RCC 7860 (cell line): ENCODE results near the gene VWA8.
"Not testable (repeated sequence)": the region's sequence is repeated elsewhere in the genome, so short reads cannot be mapped to it uniquely, and the experiment has no call there.

Experiments used
- DNase-seq: peaks from one replicate; pipeline ENCODE4 v3.0.0-alpha.2; 2015; ENCODE audit warnings: low spot score
- FAIRE-seq: peaks from 2 replicates; lab custom pipeline; 2012; peaks lifted over from hg19 to GRCh38; lab: Jason Lieb, UNC

Gene VWA8

GRCh38 chr13:41930154-41930553, 30.8 kb downstream of the VWA8 start:
- FAIRE-seq (no peak), DNase-seq (no peak)

DNA sequence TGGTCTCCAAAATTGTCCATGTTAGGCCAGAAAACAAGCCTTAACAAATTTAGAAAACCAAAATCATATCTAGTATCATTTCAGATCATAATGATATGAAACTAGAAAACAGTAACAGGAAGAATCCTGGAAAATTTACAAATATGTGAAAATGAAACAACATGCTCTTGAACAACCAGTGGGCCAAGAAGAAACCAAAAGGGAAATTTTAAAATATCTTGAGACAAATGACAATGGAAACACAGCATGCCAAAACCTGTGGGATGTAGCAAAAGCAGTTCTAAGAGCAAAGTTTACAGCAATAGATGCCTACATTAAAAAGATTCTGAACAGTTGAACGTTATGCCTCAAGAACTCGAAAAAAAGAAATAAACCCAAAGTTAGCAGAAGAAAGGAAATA, 32.6 kb downstream of the VWA8 start:
- DNase-seq = no peak
- no peak for FAIRE-seq

DNA sequence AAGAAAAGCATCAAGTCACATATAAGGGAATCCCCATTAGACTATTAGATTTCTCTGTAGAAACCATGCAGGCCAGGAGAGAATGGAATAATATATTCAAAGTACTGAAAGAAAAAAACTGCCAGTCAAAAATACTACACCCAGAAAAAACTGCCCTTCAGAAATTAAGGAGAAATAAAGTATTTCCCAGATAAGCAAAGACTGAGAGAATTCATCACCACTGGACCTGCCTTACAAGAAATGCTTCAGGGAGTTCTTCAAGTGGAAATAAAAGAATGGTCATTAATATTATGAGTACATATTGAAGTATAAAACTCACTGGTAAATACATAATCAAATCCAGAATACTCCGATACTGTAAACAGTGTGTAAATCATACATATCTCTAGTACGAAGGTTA, 35.9 kb downstream of the VWA8 start:
- DNase-seq (no peak), FAIRE-seq (no peak)

DNA sequence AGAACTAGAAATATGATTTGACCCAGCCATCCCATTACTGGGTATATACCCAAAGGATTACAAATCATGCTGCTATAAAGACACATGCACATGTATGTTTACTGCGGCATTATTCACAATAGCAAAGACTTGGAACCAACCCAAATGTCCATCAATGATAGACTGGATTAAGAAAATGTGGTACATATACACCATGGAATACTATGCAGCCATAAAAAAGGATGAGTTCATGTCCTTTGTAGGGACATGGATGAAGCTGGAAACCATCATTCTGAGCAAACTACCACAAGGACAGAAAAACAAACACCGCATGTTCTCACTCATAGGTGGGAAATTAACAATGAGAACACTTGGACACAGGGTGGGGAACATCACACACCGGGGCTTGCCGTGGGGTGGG, 38.0 kb downstream of the VWA8 start:
- DNase-seq, FAIRE-seq: not testable (repeated sequence)

GRCh38 chr13:41919741-41920487, 41.0 kb downstream of the VWA8 start:
- FAIRE-seq = no peak

DNA sequence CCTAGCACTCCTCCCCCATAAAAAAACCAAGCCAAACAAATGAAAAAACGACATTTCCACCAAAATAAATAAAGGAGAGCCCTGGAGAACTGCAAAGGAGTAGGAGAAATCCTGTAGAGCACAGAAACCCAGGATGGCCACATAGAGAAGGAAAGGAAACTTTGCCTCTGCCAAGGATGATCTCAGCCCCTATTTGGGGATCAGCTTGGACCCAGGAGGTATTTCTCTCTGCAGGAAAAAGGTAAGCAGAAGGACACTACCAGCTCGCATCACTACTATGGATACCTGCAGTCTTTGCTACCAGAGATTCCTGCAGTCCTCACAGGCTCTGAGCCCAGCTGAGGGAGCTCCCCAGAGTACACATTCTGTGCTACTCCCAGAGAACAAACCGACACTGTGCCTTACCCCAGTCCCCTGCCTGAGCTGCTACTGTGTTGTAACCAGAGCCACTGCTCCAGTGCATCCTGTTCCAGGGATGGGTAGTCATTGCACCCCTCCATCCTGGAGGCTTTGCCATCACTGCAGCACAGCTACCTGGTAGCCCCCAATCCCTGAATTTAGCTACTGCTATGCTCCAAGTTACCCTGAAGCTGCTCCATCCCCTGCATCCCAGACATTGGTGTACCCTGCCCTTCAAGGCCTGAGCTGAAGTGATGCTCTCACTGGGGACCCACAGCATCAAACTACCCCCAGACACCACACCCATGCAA, 41.7 kb downstream of the VWA8 start:
- FAIRE-seq (no peak), DNase-seq (no peak)

More at GRCh38 chr13:41919741-41920487, 41.0 kb downstream of the VWA8 start:
- DNase-seq = no peak

- FAIRE-seq = no peak
- DNase-seq = no peak
These were observed 43.3 kb downstream of the VWA8 start for GRCh38 chr13:41917641-41918040.

DNA sequence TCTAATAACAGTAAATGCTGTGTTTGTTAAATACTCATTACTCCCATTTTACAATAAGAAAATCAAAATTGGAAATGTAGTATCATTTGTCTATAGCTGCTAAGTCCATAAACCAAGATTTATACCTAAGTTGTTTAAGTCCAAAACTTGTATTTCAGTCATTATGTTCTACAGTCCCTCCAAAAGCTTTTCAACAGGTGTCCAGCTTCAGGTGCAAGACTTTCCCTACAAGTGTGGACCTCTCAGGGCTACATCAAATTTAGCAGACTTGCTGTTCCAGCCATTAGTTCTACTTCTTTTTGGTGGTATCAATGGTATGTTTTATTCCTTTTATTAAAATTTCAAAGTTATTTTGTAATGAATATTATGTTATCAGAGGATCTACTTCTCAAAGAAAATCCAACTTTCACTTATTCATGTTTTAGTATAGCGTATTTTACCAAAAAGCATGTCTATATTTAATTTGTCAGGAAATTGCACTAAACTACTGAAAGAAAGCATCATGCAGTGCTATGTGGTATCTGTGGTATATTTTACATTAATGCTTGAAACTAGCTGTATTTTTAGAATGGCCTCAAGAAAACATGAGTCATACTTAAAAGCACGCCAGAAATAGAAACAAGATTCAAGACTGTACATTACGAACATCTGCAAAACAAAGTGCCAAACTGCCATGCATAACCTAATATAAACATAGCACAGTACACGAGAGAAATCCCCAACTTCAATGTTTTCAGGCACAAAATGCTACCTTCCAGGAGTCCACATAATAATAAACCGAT, 44.5 kb downstream of the VWA8 start:
- DNase-seq = peak; percentile 40
- FAIRE-seq = peak; percentile 82

DNA sequence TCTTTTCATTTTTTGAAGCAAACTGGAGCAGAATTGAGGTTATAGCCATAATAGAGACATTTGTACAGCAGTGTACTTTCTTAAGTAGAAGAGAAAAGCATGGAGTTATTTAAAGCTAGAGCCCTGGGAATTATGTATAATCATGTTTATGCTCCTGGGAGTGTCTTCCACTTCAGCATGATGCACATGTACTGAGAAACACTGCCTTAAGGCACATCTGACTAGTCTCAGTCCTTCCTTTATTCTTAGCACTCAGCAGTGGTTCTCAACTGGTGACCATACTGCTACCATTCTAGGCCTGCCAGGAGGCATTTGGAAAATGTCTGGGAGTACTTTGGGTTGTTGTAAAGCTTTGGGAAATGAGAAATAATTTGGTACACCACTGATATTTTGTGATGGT, 45.8 kb downstream of the VWA8 start:
- DNase-seq = no peak
- FAIRE-seq = no peak

- no peak for DNase-seq
- no peak for FAIRE-seq
These were observed 46.4 kb downstream of the VWA8 start for GRCh38 chr13:41914552-41914951.

GRCh38 chr13:41909506-41909905, 51.4 kb downstream of the VWA8 start:
- DNase-seq (no peak), FAIRE-seq (no peak)

GRCh38 chr13:41905600-41906254, 55.2 kb downstream of the VWA8 start:
- FAIRE-seq (peak; percentile 70), DNase-seq (peak; percentile 34)

DNA sequence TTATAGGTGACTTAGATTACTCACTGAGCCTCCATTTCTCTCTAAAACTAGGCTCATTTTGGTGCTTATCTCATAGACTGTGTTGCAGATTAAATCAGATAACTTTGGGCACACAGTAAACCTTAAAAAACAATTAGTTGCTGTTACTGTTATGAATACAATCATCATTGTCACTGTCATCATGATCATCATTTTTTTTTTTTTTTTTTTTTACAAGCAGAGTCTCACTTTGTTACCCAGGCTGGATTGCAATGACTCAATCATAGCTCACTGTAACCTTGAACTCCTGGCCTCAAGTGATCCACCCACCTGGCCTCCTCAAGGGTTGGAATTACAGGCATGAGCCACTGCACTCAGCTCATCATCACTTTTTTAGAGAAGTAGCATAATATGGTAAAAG, 60.0 kb downstream of the VWA8 start:
- no peak for FAIRE-seq
- no peak for DNase-seq

GRCh38 chr13:41898411-41898810, 62.5 kb downstream of the VWA8 start:
- not testable (repeated sequence) for FAIRE-seq, DNase-seq

GRCh38 chr13:41897126-41897525, 63.8 kb downstream of the VWA8 start:
- no peak for FAIRE-seq

DNA sequence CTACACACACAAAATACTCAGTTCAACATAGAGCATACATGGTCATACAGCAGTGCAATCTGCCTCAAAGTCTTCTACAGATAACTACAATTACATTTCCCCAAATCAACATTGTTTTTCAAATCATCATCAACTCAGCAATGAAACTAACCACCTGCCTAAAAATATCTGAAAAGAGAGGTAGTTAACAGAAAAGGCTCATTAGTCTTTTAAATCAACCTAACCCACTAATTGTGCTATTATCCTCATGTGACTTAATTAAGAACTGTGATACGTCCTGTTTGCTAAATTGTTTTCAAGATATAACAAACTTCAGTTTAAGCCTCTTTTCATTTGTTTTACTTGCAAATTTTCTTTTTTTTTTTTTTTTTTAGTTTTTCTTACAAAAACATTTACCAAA, 65.4 kb downstream of the VWA8 start:
- FAIRE-seq = no peak
- no peak for DNase-seq

More at GRCh38 chr13:41897126-41897525, 63.8 kb downstream of the VWA8 start:
- no peak for DNase-seq

DNA sequence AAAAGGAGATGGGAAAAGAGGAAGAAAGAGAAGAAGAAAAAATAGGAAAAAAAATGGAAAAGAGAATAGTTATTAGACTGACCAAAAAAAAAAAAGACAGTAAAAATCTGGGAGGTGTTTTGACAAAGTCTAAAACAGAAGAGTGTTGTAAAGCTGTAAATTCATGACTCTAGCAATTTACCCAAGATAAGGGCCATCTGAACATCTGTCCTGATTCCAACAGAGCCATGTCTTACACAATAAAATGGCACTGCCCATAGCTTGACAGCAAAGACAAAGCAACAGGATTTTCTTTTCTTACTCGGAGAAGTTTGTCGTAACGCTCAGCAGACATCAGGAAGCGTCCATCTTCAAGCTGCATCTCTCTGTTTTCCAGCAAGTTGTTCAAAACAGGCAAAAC, 69.8 kb downstream of the VWA8 start:
- DNase-seq (no peak), FAIRE-seq (no peak)

DNA sequence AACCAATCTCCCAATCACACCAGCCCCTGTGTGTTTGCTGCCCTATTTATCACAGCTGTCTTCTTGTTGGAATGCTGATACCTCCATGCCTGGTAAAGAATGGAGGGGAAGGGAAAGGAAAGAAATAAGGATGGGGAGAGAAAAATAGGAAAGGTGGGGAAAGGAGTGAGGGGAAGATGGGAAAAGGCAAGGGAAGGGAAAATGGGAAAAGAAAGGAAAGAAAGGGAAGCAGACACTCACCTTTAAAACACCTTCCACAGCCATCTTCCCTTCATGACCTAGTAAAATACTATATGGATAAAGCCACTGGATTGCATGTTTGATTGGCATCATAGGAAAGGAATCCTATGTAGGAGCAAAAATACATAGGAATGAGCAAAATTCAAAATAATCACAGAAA, 77.8 kb downstream of the VWA8 start:
- DNase-seq (no peak), FAIRE-seq (no peak)

GRCh38 chr13:41881890-41882289, 79.0 kb downstream of the VWA8 start:
- not testable (repeated sequence) for DNase-seq, FAIRE-seq

- DNase-seq (no peak), FAIRE-seq (no peak)
These were observed 79.9 kb downstream of the VWA8 start for GRCh38 chr13:41880966-41881365.

- no peak for DNase-seq
- FAIRE-seq = no peak
These were observed 96.3 kb downstream of the VWA8 start for GRCh38 chr13:41864658-41865057.
